OCI-M1 (cell line): ENCODE measurements around the gene KCNJ8.
"Not testable (repeated sequence)": the region's sequence is repeated elsewhere in the genome, so short reads cannot be mapped to it uniquely, and the experiment has no call there.

Source experiments
- DNase-seq: peaks from one replicate; lab custom pipeline; 2025; lab: John Stamatoyannopoulos, UW

The KCNJ8 gene

DNA sequence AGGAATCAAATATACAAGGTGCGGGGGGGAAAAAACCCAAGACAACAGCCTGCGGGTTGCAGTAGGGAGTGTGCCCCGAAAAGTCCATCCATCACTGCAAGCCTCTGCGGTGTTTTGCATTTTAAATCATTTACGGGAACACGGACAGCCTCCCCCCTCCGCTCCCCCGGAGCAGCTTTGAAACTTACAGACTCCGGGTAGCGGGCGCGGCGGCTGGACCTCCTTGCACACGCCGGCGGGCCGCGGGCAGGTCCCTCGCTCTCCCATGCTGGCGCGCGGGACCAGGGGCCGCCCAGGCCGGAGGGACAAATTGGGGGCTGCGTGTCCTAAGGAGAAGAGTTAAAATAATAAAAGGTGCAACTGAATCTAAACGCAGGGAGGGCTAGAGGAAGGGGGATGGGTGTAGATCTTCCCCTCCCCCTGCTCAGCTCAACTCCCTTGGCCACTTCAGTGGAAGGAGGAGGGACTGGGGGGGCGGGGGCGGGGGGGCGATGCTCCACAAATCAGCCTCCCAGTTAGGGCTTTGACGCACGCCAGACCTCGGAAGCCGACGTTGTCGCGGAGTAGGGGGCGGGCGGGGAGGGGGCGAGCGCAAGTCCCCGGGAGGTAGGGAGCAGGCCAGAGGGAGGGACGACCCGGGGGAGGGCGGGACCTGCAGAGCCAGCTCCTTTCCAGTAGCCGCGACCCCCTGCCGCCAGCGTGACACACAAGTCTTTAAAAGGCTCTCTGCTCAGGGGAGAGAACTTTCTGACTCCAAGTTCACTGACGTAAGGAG, at the start of gene KCNJ8:
Gene KCNJ8, minus strand, starts transcription at position 349 of the 775 bp plus-strand sequence. CDS start 1,090 bp downstream, outside the sequence.
- peak; percentile 84 for DNase-seq

DNA sequence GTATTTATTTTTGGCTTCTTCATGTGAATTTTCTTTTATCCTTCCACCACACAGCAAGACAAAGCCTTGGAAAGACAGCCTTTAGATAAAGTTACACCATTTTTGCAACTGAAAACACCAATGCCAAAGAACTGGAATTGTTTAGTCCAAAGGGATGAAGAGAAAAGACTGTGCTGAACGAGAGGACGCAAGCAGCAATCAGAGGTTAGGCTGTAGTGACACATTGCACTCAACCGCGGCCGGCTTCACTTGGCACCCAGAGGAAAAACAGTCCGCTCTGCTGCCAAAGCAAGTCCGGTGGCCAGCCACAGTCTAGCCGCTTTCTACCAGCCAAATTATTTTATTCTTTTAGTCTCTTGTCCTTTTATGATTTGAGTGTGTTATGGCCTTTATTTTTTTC, 49.1 kb upstream of the KCNJ8 start:
- no peak for DNase-seq

DNA sequence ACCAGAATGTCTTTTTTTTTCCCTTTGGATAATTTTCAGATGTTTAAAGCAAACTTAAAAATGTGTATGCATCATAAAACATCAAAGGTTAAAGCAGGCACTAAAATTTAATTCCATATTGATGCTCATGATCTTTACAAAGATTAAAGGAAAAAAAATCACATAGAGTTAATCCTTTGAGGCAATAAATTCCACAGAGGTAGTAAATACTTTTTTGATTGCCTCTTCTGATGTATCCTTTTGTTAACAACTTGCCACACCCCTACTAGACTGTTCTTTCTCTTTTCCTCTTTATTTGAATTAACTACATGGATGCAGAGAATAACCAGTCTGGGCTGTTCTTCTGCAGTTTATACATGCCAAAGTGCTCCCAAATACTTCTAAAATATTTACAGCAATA, 45.2 kb upstream of the KCNJ8 start:
- DNase-seq: no peak

DNA sequence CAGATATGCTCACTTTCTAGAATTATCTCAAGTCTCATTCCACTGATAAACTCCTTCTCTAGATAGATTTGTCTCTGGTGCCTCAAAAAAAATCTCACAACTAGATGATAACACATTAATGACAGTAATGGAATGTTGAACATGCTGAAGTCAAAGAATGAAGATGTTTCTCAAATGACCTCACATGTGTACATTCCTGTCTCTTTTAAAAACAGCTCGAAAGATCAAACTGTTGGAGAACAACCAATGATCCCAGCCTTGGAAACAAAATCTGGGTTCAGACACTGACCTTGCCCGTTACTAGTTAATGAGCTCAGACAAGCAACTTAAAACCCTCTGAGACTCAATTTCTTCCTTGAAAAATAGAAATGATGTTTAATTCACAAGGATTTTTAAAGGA, 44.7 kb upstream of the KCNJ8 start:
- DNase-seq: no peak

DNA sequence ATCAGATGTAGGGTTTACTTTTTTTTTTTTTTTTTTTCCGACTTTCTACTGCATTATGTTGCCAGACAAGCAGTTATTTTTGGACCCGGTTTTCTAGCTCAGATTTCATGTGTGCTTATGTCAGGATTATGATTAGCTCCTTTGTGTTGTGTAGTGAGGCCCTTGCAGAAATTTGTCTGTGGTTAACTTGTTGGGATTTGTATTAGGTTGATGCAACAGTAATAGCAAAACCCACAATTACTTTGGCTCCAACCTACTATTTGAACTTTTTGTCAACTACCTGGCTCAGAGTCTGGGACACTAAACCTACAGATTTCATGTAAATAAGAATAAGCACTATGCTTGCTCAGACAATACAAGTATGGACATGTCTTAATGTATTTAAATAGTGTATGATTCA, 44.1 kb upstream of the KCNJ8 start:
- no peak for DNase-seq

DNA sequence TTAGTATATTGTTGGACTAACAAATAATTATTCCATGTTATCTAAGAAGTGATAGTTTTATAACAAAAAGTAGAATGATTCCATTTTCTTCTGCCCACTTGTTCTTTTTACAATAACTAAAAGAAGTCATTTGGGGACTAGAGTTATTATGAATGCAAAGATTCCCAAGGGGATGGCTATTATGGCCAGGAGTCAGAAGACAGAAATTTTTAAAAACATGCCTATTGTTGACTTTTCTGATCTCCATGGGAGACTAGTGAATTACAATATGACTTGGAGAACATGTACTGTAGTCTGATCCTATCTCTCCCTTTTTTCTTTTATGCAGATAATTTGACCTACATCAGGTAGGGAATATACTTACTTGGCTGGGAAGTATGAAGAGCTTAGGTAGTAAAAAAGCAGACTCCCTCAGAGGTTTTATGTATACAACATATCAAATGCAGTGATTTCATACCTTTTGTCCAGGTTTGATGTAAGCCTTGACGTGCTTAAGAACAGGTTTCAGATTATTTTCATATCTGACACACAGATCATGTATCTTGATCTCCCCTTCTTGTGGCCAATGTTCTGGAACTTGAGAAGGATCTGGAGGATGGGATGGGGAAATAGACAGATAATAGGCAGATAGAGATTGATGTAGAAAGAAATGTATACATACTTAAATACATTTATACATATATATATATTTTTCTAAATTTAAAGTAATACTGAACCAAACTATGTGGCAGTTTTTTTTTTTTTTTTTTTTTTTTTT, 41.0 kb upstream of the KCNJ8 start:
- DNase-seq: no peak

DNA sequence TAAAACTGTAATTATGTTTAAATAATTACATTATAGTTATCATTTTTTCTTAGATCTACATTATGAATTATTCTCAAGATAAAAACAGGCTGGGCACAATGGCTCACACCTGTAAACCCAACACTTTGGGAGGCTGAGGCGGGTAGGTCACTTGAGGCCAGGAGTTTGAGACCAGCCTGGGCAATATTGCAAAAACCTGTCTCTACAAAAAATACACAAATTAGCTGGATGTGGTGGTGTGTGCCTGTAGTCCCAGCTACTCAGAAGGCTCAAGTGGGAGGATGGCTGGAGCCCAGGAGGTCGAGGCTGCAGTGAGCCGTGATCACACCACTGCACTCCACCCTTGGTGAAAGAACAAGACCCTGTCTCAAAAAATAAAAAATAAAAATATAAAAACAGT, 40.3 kb upstream of the KCNJ8 start:
- DNase-seq: no peak

DNA sequence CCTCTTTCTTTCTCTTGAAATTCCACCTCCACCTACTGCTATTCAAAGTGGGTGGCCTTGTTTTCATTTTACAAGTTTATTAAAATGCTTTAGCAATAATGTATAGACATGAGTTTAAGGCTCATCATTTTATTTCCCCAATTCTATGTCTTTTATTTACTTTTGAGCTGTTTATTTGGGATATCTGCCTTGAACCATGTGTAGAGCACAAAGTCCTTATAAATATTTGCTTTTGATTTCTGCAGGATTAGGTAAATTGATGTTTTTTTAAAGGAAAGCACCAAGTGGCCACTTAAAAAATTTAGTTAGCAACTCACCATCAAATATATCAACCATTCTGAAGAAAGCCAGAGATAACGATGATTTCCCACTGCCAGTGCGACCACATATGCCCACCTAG, 39.8 kb upstream of the KCNJ8 start:
- no peak for DNase-seq

DNA sequence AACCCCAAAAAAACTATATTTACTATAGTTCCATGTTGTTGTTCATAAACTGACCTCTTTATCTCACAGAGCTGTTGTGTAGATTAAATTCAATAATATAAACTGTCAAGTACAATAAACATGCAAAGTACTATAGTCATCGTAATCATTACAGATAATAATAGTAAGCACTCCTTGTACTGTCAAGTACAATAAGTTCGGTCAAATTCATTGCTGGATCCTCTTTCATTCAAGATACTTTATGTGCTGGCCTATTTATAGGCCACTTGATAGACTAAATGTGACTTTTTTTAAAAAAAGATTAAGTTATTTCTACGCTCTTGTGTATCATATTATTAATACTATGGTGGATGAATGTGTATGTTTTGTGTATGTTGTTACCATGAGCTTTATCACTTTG, 39.2 kb upstream of the KCNJ8 start:
- DNase-seq: no peak

DNA sequence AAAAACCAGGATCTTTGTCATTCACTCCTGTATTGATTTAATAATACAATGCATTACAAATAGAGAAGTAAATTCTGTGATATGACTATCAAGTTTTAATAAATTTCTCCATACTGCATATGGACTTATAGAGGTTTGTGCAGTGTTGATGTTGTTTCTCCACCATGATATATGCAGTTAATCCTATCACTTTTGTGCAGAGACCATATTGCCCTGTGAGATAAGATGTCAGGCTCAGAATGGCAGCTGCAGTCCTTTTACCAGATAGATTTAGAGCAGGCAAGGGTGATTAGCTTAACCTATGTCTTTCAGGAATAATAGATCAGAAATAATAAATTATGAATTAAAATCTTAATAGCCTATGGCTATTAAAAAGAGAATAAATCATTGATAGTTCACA, 38.6 kb upstream of the KCNJ8 start:
- DNase-seq: peak; percentile 75

DNA sequence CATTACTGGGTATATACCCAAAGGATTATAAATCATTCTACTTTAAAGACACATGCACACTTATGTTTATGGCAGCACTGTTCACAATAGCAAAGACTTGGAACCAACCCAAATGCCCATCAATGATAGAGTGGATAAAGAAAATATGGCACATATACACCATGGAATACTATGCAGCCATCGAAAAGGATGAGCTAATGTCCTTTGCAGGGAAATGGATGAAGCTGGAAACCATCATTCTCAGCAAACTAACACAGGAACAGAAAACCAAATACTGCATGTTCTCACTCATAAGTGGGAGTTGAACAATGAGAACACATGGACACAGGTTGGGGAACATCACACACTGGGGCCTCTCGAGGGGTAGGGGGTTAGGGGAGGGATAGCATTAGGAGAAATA, 37.8 kb upstream of the KCNJ8 start:
- DNase-seq: not testable (repeated sequence)

DNA sequence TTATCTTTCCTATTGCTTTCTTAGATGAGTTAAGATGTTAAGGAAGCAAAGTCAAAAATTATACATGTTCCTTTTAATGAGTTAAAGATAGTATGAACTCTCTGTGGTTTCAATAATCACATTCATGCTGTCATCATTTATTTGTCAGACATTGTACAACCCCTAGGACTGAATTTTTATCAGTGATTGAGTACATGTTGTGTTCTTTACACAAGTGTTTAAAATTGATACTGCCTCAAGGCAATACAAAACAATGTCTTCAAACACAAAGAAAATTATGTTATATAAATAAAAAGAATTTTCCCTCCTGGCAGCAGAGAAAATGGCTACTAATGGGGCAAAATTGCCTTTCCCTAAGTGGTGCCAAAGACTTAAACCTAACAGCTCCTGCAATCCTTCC, 34.6 kb upstream of the KCNJ8 start:
- no peak for DNase-seq

DNA sequence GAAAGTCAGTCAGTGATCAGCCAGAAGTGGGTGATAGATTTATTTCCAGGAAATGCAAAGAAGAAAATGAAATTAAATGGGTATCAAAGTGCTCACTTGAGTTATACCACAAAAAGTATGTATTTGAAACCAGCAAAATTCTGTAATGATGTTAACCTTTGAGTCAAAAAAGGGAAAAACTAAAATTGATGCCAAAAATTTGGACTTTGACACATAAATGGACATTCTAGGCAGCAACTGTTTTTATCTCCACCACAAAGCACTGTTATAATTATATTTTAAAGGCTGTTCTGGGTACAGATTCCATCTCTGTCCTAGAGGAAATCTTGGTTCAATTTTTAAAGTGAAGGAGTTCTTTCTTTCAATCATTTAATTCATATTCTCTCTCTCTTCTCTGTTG, 31.7 kb upstream of the KCNJ8 start:
- no peak for DNase-seq

DNA sequence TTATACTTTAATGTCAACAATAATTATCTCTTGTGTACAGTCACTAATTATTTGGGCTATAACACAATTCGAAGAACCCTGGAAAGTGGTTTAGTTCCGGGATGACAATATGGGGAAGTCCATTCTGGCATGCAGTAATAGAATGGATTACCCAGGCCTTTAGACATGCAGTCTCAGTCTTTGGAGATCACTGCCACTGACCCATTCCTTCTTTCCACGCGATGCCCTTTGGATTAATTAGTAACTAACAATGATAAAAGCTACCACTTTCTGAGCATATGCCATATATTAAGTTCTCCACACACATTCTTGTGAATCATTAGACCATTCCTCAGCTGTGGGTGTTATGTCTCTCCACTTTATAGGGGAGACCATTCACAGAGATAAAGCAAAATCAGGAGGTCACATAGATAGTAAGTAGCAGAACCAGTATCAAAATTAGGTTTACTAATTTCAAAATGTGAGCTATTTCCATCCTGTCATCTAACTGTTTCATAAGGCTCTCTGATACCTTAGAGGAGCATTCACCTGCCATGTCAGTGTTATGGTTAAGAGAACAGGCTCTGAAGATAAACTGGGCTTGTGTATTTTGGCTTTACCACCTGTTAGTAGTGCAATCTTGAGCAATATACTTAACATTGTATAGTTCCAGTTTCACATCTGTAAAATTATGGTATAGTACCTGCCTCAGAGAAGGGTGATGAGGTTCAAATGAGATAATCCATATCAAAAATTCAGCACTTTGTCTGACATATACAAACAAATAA, 27.2 kb upstream of the KCNJ8 start:
- no peak for DNase-seq

DNA sequence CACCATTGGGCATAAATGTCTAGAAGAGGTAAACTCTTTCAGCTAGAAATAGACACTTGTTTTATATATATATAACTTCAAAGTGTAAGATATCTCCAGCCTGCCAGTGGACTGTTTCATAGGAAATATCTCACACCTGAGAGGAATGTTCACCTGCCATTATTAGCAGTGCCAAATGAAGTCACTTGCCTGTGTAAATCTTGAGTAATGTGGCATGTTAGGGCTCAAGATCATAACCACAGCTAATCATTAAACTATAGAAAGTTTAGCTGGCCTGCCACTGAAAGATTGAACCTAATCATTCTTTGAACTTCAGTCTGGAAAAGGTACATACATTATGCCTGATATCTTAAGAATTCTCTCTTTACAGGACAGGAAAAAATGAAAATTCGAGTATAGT, 25.5 kb upstream of the KCNJ8 start:
- no peak for DNase-seq

DNA sequence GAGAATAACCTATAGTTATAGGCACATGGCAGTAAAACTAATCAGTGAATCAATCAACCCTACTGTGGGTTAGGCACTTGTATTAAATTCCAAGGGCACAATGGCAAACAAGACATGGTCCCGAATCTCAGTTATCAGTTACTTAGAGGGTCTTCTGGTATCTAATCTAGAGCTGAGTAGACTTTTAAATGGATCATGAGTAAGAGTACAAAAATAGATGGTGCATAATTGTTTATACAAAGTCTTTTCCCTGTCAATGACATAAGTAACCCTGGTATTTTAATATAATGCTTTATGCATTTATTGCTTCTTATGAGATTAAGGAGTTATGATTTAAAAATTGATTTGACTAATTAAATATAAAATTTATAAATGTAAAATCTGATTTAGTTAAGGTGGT, 23.0 kb upstream of the KCNJ8 start:
- DNase-seq: no peak

DNA sequence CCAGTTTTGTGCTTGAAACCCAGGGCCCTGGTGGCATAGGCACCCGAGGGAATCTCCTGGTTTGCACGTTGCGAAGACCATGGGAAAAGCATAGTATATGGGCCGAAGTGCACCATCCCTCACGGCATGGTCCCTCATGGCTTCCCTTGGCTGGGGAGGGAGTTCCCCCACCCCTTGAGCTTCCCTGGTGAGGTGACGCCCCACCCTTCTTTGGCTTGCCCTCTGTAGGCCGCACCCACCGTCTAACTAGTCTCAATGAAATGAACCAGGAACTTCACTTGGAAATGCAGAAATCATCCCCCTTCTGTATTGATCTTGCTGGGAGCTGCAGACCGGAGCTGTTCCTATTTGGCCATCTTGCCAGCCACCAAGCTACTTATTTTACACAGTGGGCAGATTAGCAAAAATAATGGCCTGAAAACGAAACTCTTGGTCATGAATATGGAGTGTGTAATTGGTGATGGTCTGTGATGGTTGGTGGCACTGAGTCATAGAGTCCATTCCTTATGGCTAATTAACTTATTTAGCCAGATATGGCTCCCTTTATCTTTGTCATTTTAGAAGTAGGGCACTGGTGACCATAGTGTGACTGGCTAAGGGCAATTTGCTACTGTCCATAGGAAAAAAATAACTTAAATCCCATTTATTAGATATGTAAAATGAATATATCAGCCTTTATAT, 21.3 kb upstream of the KCNJ8 start:
- DNase-seq: no peak

DNA sequence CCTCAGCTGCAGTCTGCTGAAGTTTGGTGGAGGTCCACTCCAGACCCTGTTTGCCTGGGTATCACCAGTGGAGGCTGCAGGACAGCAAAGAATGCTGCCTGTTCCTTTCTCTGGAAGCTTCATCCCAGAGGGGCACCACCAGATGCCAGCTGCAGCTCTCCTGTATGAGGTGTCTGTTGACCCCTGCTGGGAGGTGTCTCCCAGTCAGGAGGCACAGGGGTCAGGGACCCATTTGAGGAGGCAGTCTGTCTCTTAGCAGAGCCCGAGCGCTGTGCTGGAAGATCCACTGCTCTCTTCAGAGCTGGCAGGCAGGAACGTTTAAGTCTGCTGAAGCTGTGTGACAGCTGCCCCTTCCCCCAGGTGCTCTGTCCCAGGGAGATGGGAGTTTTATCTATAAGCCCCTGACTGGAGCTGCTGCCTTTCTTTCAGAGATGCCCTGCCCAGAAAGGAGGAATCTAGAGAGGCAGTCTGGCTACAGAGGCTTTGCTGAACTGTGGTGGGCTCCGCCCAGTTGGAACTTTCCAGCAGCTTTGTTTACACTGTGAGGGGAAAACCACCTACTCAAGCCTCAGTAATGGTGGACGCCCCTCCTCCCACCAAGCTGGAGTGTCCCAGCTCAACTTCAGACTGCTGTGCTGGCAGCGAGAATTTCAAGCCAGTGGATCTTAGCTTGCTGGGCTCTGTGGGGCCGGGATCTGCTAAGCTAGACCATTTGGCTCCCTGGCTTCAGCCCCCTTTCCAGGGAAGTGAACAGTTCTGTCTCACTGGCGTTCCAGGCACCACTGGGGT, 20.5 kb upstream of the KCNJ8 start:
- not testable (repeated sequence) for DNase-seq

DNA sequence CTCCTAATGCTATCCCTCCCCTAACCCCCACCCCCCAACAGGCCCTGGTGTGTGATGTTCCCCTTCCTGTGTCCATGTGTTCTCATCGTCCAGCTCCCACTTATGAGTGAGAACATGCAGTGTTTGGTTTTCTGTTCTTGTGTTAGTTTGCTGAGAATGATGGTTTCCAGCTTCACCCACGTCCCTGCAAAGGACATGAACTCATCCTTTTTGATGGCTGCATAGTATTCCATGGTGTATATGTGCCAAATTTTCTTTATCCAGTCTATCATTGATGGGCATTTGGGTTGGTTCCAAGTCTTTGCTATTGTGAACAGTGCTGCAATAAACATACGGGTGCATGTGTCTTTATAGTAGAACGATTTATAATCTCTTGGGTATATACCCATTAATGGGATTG, 15.2 kb upstream of the KCNJ8 start:
- DNase-seq: not testable (repeated sequence)

DNA sequence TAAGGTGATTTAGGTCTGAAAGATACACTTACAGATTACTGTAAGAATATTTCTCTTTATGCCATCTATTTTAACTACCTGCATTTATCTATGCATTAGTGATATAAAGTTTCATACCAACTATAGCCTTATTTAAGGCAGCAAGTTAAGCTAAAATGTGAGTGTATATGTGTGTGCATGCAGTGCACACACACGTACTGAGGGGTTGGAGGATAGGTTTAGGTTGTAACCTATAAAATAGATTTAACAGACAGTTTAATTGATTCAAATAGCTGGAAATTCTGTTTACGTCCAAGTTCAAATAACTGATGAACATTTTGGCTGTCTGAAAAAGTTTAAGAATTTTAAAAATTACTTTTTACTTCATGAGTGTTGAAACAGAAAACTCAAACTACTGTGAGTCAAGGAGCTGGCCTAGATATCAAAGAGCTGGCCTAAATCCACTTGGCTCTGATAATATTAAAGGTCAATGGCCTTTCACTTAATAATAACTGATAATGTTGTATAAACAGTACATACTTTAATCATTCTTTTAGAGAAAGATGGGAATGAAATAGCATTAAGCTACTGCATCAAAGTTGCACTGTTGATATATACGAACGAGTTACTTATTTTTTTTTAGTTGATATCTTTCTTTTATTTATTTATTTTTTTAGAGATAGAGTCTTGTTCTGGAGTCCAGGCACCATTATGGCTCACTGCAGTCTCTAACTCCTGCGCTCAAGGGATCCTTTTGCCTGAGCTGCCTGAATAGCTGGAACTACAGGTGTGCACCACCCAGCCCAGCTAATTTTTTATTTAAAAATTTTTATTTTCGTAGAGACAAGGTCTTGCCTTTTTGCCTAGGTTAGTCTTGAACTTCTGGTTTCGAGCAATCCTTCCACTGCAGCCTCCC, 13.8 kb upstream of the KCNJ8 start:
- no peak for DNase-seq
